Loucy (cell line): ENCODE results near the gene ARSD.
"Not testable (repeated sequence)": the region's sequence is repeated elsewhere in the genome, so short reads cannot be mapped to it uniquely, and the experiment has no call there.

Source experiments
- CTCF ChIP-seq: fragments of 200-600 bp; sonication (generic); conservative IDR thresholded peaks from 2 replicates; pipeline ENCODE4 v1.5.1; 2014; ENCODE audit warnings: mild to moderate bottlenecking, antibody characterized with exemption, low read length
- EZH2phosphoT487 ChIP-seq: fragments of 200-600 bp; IDR thresholded peaks from 2 replicates; pipeline ENCODE4 v1.6.1; 2018; ENCODE audit warnings: antibody characterized with exemption, mild to moderate bottlenecking, moderate library complexity, borderline replicate concordance

- not testable (repeated sequence) for TF ChIP-seq CTCF, EZH2phosphoT487
Measured at GRCh38 chrX:2978639-2979038, 49.5 kb upstream of the ARSD start.
